K562 (cell line): ENCODE measurements around the gene NDUFS5. TPM values are rescaled to one million over a fixed set of nuclear protein-coding genes. Genes with fewer than 3 reads are reported as not detected.

Experiments used
- ATAC-seq: fragments of 200-7000 bp; cut with Tn5 transposase; 3 replicates; pipeline ENCODE4 v1.9.1; 2020; ENCODE audit warnings: moderate library complexity
- BruUV-seq: library from RNA; stranded (reverse); fragments of 400-500 nt; replicated peaks from 2 replicates; lab custom pipeline; 2021; lab: Mats Ljungman, UMichigan
- CTCF ChIA-PET: fragments of 300-600 bp; formaldehyde crosslinking; extraction: SDS; loops from one replicate; lab custom pipeline; 2021; ENCODE audit warnings: low intra/inter-chr PET ratio; lab: Yijun Ruan, JAX
- POLR2A ChIA-PET: fragments of 300-600, 350-650 bp; sonication (Branson Sonifier 250); formaldehyde crosslinking; extraction: SDS; loops from one replicate; lab custom pipeline; 2021; ENCODE audit warnings: antibody characterized with exemption, inconsistent platforms; lab: Yijun Ruan, JAX
- DNase-seq, 4 experiments: peaks; one replicate each; pipeline versions ENCODE4 v3.0.0 to v3.0.0-alpha.2; 2011 to 2018; ENCODE audit warnings: low spot score in 3 of 4, mixed read lengths in 3 of 4; ENCODE audit errors: extremely low read depth in 1 of 4
- FAIRE-seq: peaks from 2 replicates; lab custom pipeline; 2011; peaks lifted over from hg19 to GRCh38; lab: Jason Lieb, UNC
- H2AFZ ChIP-seq: 2 replicates; pipeline ENCODE4 v1.6.0; 2011; ENCODE audit warnings: low read depth, low read length, control low read depth, inconsistent platforms
- H3K27ac ChIP-seq: fragments of 200-600 bp; 3 replicates; pipeline ENCODE4 v1.8.0; 2011; ENCODE audit warnings: low read depth, mild to moderate bottlenecking, control low read depth, inconsistent platforms, low read length, moderate library complexity, mixed read lengths; ENCODE audit errors: extremely low read depth
- H3K27me3 ChIP-seq, 2 experiments: fragments of 300-600 bp in 1 of 2; 2 replicates in 1 of 2; 3 replicates in 1 of 2; pipeline versions ENCODE4 v1.6.0 to v1.8.0; 2011; ENCODE audit warnings: inconsistent platforms in 2 of 2, low read length in 2 of 2, mild to moderate bottlenecking in 1 of 2, mixed read lengths in 1 of 2, moderate library complexity in 1 of 2; ENCODE audit not compliant: control insufficient read depth in 2 of 2, insufficient read depth in 2 of 2
- H3K36me3 ChIP-seq: fragments of 300-600 bp; 3 replicates; pipeline ENCODE4 v1.8.0; 2011; ENCODE audit warnings: mild to moderate bottlenecking, low read length, inconsistent platforms; ENCODE audit not compliant: control insufficient read depth, insufficient read depth
- H3K4me1 ChIP-seq, 2 experiments: fragments of 200-600 bp in 1 of 2; replicated peaks in 1 of 2; 2 replicates in 1 of 2; 3 replicates in 1 of 2; pipeline versions ENCODE4 v1.5.1 to v1.8.0; 2011; ENCODE audit warnings: inconsistent platforms in 2 of 2, low read length in 2 of 2, mild to moderate bottlenecking in 1 of 2, mixed read lengths in 1 of 2, moderate library complexity in 1 of 2; ENCODE audit not compliant: control insufficient read depth in 2 of 2, insufficient read depth in 2 of 2
- H3K4me2 ChIP-seq: 2 replicates; pipeline ENCODE4 v1.6.1; 2011; ENCODE audit warnings: low read length, control low read depth, inconsistent platforms, mixed read lengths; ENCODE audit not compliant: insufficient read depth
- H3K4me3 ChIP-seq: fragments of 200-600 bp; sonication (generic), shearing (Covaris generic); 2 replicates; pipeline ENCODE4 v1.5.1; 2016; ENCODE audit warnings: control low read depth, inconsistent platforms
- H3K79me2 ChIP-seq: fragments of 200-600 bp; 3 replicates; pipeline ENCODE4 v1.8.0; 2011; ENCODE audit warnings: low read length, inconsistent platforms; ENCODE audit not compliant: control insufficient read depth, insufficient read depth
- H3K9ac ChIP-seq, 2 experiments: 2 replicates each; pipeline versions ENCODE4 v1.6.0 to v1.6.1; 2011; ENCODE audit warnings: low read depth in 2 of 2, low read length in 2 of 2, control low read depth in 1 of 2, inconsistent platforms in 1 of 2, mild to moderate bottlenecking in 1 of 2, mixed read lengths in 1 of 2; ENCODE audit not compliant: insufficient read depth in 1 of 2
- H3K9me1 ChIP-seq: one replicate; pipeline ENCODE4 v1.6.0; 2011; ENCODE audit warnings: inconsistent platforms, mild to moderate bottlenecking, low read length, moderate library complexity; ENCODE audit not compliant: control insufficient read depth, insufficient read depth
- H3K9me3 ChIP-seq: replicated peaks from 2 replicates; pipeline ENCODE4 v1.5.1; 2011; ENCODE audit warnings: low read depth, low read length, inconsistent platforms; ENCODE audit not compliant: control insufficient read depth, insufficient read depth
- H4K20me1 ChIP-seq: replicated peaks from 2 replicates; pipeline ENCODE4 v1.6.1; 2011; ENCODE audit warnings: low read length, inconsistent platforms, mixed read lengths; ENCODE audit not compliant: control insufficient read depth, insufficient read depth
- ADNP ChIP-seq: fragments of 200-800 bp; sonication (Bioruptor generic); IDR thresholded peaks from 2 replicates; pipeline ENCODE4 v1.6.1; 2016; ENCODE audit warnings: missing genetic modification characterization, missing compliant biosample characterization
- ARID3B ChIP-seq: fragments of 250-450 bp; sonication (Bioruptor Pico); IDR thresholded peaks from 2 replicates; pipeline ENCODE4 v1.4.0; 2020; ENCODE audit warnings: borderline replicate concordance
- BCOR ChIP-seq: fragments of 450-650 bp; IDR thresholded peaks from 2 replicates; pipeline ENCODE4 v1.6.1; 2016
- GATA2 ChIP-seq: sonication (generic); formaldehyde crosslinking; IDR thresholded peaks from 2 replicates; pipeline ENCODE4 v1.4.0; 2020; ENCODE audit warnings: mild to moderate bottlenecking, missing genetic modification reagents
- KDM1A ChIP-seq, 2 experiments: fragments of 450-650 bp; IDR thresholded peaks; 2 replicates each; pipeline ENCODE4 v1.6.1; 2016; ENCODE audit warnings: mild to moderate bottlenecking in 2 of 2
- MYC ChIP-seq, 2 experiments: fragments of 250-450 bp in 1 of 2; sonication (Bioruptor Pico) in 1 of 2; IDR thresholded peaks; 2 replicates each; pipeline versions ENCODE4 v1.5.1 to v1.6.1; 2012 to 2021; ENCODE audit warnings: low read depth in 2 of 2, borderline replicate concordance in 1 of 2, improper control_type of control experiment in 1 of 2, low read length in 1 of 2, mild to moderate bottlenecking in 1 of 2, moderate library complexity in 1 of 2
- NR1H2 ChIP-seq: sonication (generic); formaldehyde crosslinking; IDR thresholded peaks from 2 replicates; pipeline ENCODE4 v1.4.0; 2020; ENCODE audit warnings: mild to moderate bottlenecking, missing genetic modification reagents
- PPARD ChIP-seq: fragments of 250-450 bp; sonication (Bioruptor Pico); IDR thresholded peaks from 2 replicates; pipeline ENCODE4 v1.8.0; 2022; ENCODE audit warnings: inconsistent platforms, mild to moderate bottlenecking, moderate library complexity
- RB1 ChIP-seq: fragments of 450-650 bp; IDR thresholded peaks from 2 replicates; pipeline ENCODE4 v1.6.1; 2017; ENCODE audit warnings: low read depth, mild to moderate bottlenecking
- RBM25 ChIP-seq: fragments of 200-400 bp; formaldehyde crosslinking; IDR thresholded peaks from 2 replicates; pipeline ENCODE4 v1.6.1; 2018; ENCODE audit warnings: low read length, low read depth, moderate library complexity; ENCODE audit not compliant: severe bottlenecking
- SMAD3 ChIP-seq: fragments of 450-650 bp; formaldehyde crosslinking; conservative IDR thresholded peaks from 2 replicates; pipeline ENCODE4 v1.4.0; 2020; ENCODE audit warnings: mild to moderate bottlenecking
- SMARCA5 ChIP-seq: fragments of 450-650 bp; IDR thresholded peaks from 2 replicates; pipeline ENCODE4 v1.6.1; 2016
- TCF7 ChIP-seq: sonication (generic); IDR thresholded peaks from 2 replicates; pipeline ENCODE4 v1.6.1; 2016; ENCODE audit warnings: antibody characterized with exemption, borderline replicate concordance
- ZNF512 ChIP-seq: IDR thresholded peaks from 2 replicates; pipeline ENCODE4 v1.6.1; 2016; ENCODE audit warnings: missing genetic modification characterization, missing compliant biosample characterization
- ZNF707 ChIP-seq: fragments of 250-450 bp; sonication (Bioruptor Pico); conservative IDR thresholded peaks from 2 replicates; pipeline ENCODE4 v1.8.0; 2022; ENCODE audit warnings: inconsistent platforms, mild to moderate bottlenecking, moderate library complexity
- WGBS: fragments of 100-300 bp; shearing (Covaris generic); methylation state at CpG from one replicate; pipeline ENCODE4 v1.1.6; 2016; ENCODE audit warnings: low coverage, mixed read lengths; ENCODE audit not compliant: insufficient coverage; ENCODE audit errors: missing lambda C conversion rate; 5-methylcytosine and 5-hydroxymethylcytosine counted together
- in situ Hi-C: fragments of 300-500 bp; cut with MboI; formaldehyde crosslinking; loops from 4 replicates; pipeline ENCODE4 v1.15.0; 2018; ENCODE audit warnings: inconsistent platforms, mixed read lengths
- intact Hi-C: fragments of 100-400 bp; cut with micrococcal nuclease; formaldehyde crosslinking; loops from 2 replicates; pipeline ENCODE4 v1.14.2; 2022
- polyA plus RNA-seq, 8 experiments: library from polyadenylated mRNA; depleted of rRNA in 4 of 8; stranded (reverse) in 5 of 8; unstranded in 3 of 8; fragments of >200 nt; fragmentation: Nextera tagmentation in 2 of 8; fragmentation: Illumina TruSeq in 1 of 8; extraction: Ambion mirVana in 2 of 8; extraction: Trizol in 1 of 8; gene quantifications; 2 replicates each; pipeline versions ENCODE4 v1.2.1 to v1.2.3, GENCODE V29; 2011 to 2014; ENCODE audit warnings: inconsistent platforms in 1 of 8, missing spikeins in 1 of 8
- total RNA-seq, 7 experiments: library from RNA; depleted of rRNA in 6 of 7; stranded (reverse); fragments of >200 nt in 6 of 7; fragmentation: Illumina TruSeq in 2 of 7; extraction: Trizol in 2 of 7; gene quantifications; 2 replicates each; pipeline versions ENCODE4 v1.2.1 to v1.2.3, GENCODE V29; 2011 to 2021; ENCODE audit warnings: low replicate concordance in 1 of 7
- TF ChIP-seq, protein P1 (sequence below), 2 experiments: IDR thresholded peaks in 1 of 2; conservative IDR thresholded peaks in 1 of 2; 2 replicates each; pipeline ENCODE4 v1.6.1; 2016; ENCODE audit warnings: low read depth in 2 of 2, mild to moderate bottlenecking in 1 of 2, missing compliant biosample characterization in 1 of 2, missing genetic modification characterization in 1 of 2, moderate library complexity in 1 of 2

The NDUFS5 gene
- total and polyA plus RNA-seq, 9 of the 15 experiments (the other 6 are each of a cell fraction or from before 2014, with no cell fraction given), result 499 to 2,737 (median 1,281) TPM

GRCh38 chr1:39082811-39083576 is 56.8 kb downstream of the NDUFS5 start:
- Histone ChIP-seq H3K36me3 (no peaks in the 10 kb centered on the region), H3K9ac (no peak overlapping the region), H3K4me2 (no peak overlapping the region), H3K4me3 (no peak overlapping the region), H3K4me1 (peaks cover 0 to 20% of the 10 kb centered on the region in 2 experiments; a peak in 3 of 5 replicates), H3K27me3 (peaks cover 22 to 28% of the 10 kb centered on the region in 2 experiments), H3K9me1 (no peaks in the 10 kb centered on the region), H3K9me3 (no peaks in the 10 kb centered on the region), H2AFZ (no peak overlapping the region), H3K79me2 (no peaks in the 10 kb centered on the region), H4K20me1 (0 out of 2 replicates have a peak, but pooled peaks cover 12% of the 10 kb centered on the region), H3K27ac (no peak overlapping the region)
- ATAC-seq (no peak), FAIRE-seq (no peak), DNase-seq (peak in 1 of 4 experiments; percentile 4)
- intact Hi-C loops (no loop called here), in situ Hi-C loops (no loop called here)
- ChIA-PET CTCF (no interaction called here), POLR2A (interaction anchor here (0.6 to 2.6 kb wide), 4 partner anchors 9 to 472 kb away, joined by 3 to 14 read pairs (median 3); no protein-coding TSS in a partner anchor)
- 35% methylated on average over 4 of the region's 4 CpGs for WGBS
- no TSS peak for BruUV-seq
- TF ChIP-seq ADNP (tag) (peak; percentile 56), NR1H2 (CRISPR knock-in tag) (0 out of 2 replicates have a peak, but pooled peaks have one; percentile 43), SMARCA5 (peak; percentile 39; the same call in 1 of the 2 replicates), ARID3B (no peak), TCF7 (no peak), GATA2 (CRISPR knock-in tag) (0 out of 2 replicates have a peak, but pooled peaks have one; percentile 21), RBM25 (peak; percentile 89), PPARD (CRISPR knock-in tag) (no peak), ZNF512 (no peak), RB1 (no peak), MYC (IDR thresholded peaks at IDR 0.05; ENCODE audit: low read depth, low read length) (no peak), MYC (CRISPR knock-in tag; IDR thresholded peaks at IDR 0.05; ENCODE audit: borderline replicate concordance, low read depth) (no peak), BCOR (peak; percentile 83), ZNF707 (CRISPR knock-in tag) (no peak), SMAD3 (CRISPR knock-in tag) (no peak), KDM1A (IDR thresholded peaks at IDR 0.05) (peak in 1 of 2 experiments; percentile 32; a peak in 2 of 4 replicates)
- TF ChIP-seq, protein P1, sequence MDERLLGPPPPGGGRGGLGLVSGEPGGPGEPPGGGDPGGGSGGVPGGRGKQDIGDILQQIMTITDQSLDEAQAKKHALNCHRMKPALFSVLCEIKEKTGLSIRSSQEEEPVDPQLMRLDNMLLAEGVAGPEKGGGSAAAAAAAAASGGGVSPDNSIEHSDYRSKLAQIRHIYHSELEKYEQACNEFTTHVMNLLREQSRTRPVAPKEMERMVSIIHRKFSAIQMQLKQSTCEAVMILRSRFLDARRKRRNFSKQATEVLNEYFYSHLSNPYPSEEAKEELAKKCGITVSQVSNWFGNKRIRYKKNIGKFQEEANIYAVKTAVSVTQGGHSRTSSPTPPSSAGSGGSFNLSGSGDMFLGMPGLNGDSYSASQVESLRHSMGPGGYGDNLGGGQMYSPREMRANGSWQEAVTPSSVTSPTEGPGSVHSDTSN (CRISPR knock-in tag; IDR thresholded peaks at IDR 0.05; ENCODE audit: low read depth), result no peak
- TF ChIP-seq, protein P1 (tag; conservative IDR thresholded peaks at IDR 0.05; ENCODE audit: low read depth), result no peak
